HEK293 (cell line): Measurements from ENCODE around the gene RPL27.

Source experiments
- GLIS1 ChIP-seq: fragments of 450-650 bp; formaldehyde crosslinking; IDR thresholded peaks from 2 replicates; pipeline ENCODE4 v1.5.1; 2016; ENCODE audit warnings: missing biosample characterization, missing genetic modification characterization
- GLIS2 ChIP-seq: fragments of 450-650 bp; formaldehyde crosslinking; IDR thresholded peaks from 2 replicates; pipeline ENCODE4 v1.5.1; 2016; ENCODE audit warnings: missing biosample characterization, missing genetic modification characterization
- PBX3 ChIP-seq: sonication (generic); formaldehyde crosslinking; IDR thresholded peaks from 2 replicates; pipeline ENCODE4 v1.8.1; 2022; ENCODE audit warnings: mild to moderate bottlenecking, moderate library complexity, missing genetic modification reagents
- SALL2 ChIP-seq: fragments of 450-650 bp; formaldehyde crosslinking; IDR thresholded peaks from 2 replicates; pipeline ENCODE4 v1.5.0; 2017; ENCODE audit warnings: missing biosample characterization, mild to moderate bottlenecking, missing genetic modification characterization, borderline replicate concordance
- SP3 ChIP-seq: fragments of 450-650 bp; formaldehyde crosslinking; IDR thresholded peaks from 2 replicates; pipeline ENCODE4 v1.5.1; 2016; ENCODE audit warnings: missing biosample characterization, missing genetic modification characterization
- ZBTB10 ChIP-seq: fragments of 450-650 bp; formaldehyde crosslinking; IDR thresholded peaks from 2 replicates; pipeline ENCODE4 v1.5.1; 2016; ENCODE audit warnings: missing biosample characterization, missing genetic modification characterization
- ZBTB49 ChIP-seq: fragments of 450-650 bp; formaldehyde crosslinking; IDR thresholded peaks from 2 replicates; pipeline ENCODE4 v1.5.1; 2016; ENCODE audit warnings: missing biosample characterization, missing genetic modification characterization, low read depth
- ZBTB7A ChIP-seq: fragments of 450-650 bp; formaldehyde crosslinking; IDR thresholded peaks from 2 replicates; pipeline ENCODE4 v1.5.1; 2016; ENCODE audit warnings: low read depth, missing biosample characterization, missing genetic modification characterization
- ZNF121 ChIP-seq: fragments of 450-650 bp; formaldehyde crosslinking; IDR thresholded peaks from 2 replicates; pipeline ENCODE4 v1.5.1; 2016; ENCODE audit warnings: missing biosample characterization, missing genetic modification characterization
- ZNF148 ChIP-seq: fragments of 450-650 bp; formaldehyde crosslinking; IDR thresholded peaks from 2 replicates; pipeline ENCODE4 v1.5.0; 2017; ENCODE audit warnings: missing biosample characterization, missing genetic modification characterization, borderline replicate concordance
- ZNF155 ChIP-seq: fragments of 450-650 bp; formaldehyde crosslinking; IDR thresholded peaks from 2 replicates; pipeline ENCODE4 v1.5.1; 2016; ENCODE audit warnings: missing biosample characterization, missing genetic modification characterization
- ZNF19 ChIP-seq: fragments of 450-650 bp; formaldehyde crosslinking; IDR thresholded peaks from 2 replicates; pipeline ENCODE4; 2016; ENCODE audit warnings: missing biosample characterization, missing genetic modification characterization, low read depth
- ZNF292 ChIP-seq: fragments of 450-650 bp; formaldehyde crosslinking; IDR thresholded peaks from 2 replicates; pipeline ENCODE4 v1.5.1; 2016; ENCODE audit warnings: low read depth, missing biosample characterization, missing genetic modification characterization, borderline replicate concordance
- ZNF366 ChIP-seq: fragments of 450-650 bp; formaldehyde crosslinking; conservative IDR thresholded peaks from 2 replicates; pipeline ENCODE4 v1.5.1; 2016; ENCODE audit warnings: missing biosample characterization, missing genetic modification characterization
- ZNF391 ChIP-seq: fragments of 450-650 bp; formaldehyde crosslinking; IDR thresholded peaks from 2 replicates; pipeline ENCODE4 v1.5.1; 2016; ENCODE audit warnings: low read depth, missing biosample characterization, missing genetic modification characterization, borderline replicate concordance
- ZNF423 ChIP-seq: fragments of 450-650 bp; formaldehyde crosslinking; IDR thresholded peaks from 2 replicates; pipeline ENCODE4 v1.5.1; 2016; ENCODE audit warnings: missing biosample characterization, missing genetic modification characterization
- ZNF513 ChIP-seq: fragments of 450-650 bp; IDR thresholded peaks from 2 replicates; pipeline ENCODE4 v1.5.1; 2018; ENCODE audit warnings: missing biosample characterization, missing genetic modification characterization
- ZNF530 ChIP-seq: fragments of 450-650 bp; formaldehyde crosslinking; IDR thresholded peaks from 2 replicates; pipeline ENCODE4 v1.5.1; 2016; ENCODE audit warnings: low read depth, missing biosample characterization, missing genetic modification characterization
- ZNF580 ChIP-seq: fragments of 450-650 bp; formaldehyde crosslinking; IDR thresholded peaks from 2 replicates; pipeline ENCODE4 v1.5.1; 2016; ENCODE audit warnings: missing biosample characterization, missing genetic modification characterization
- ZNF600 ChIP-seq: fragments of 450-650 bp; formaldehyde crosslinking; IDR thresholded peaks from 2 replicates; pipeline ENCODE4 v1.5.1; 2016; ENCODE audit warnings: missing biosample characterization, missing genetic modification characterization
- ZNF623 ChIP-seq: fragments of 450-650 bp; formaldehyde crosslinking; IDR thresholded peaks from 2 replicates; pipeline ENCODE4 v1.5.1; 2016; ENCODE audit warnings: missing biosample characterization, missing genetic modification characterization
- ZNF704 ChIP-seq: fragments of 450-650 bp; formaldehyde crosslinking; IDR thresholded peaks from 2 replicates; pipeline ENCODE4 v1.5.1; 2016; ENCODE audit warnings: missing biosample characterization, missing genetic modification characterization
- ZNF707 ChIP-seq: fragments of 450-650 bp; formaldehyde crosslinking; IDR thresholded peaks from 2 replicates; pipeline ENCODE4 v1.5.1; 2016; ENCODE audit warnings: missing biosample characterization, missing genetic modification characterization
- ZSCAN16 ChIP-seq: fragments of 450-650 bp; formaldehyde crosslinking; IDR thresholded peaks from 2 replicates; pipeline ENCODE4 v1.5.1; 2016; ENCODE audit warnings: missing biosample characterization, missing genetic modification characterization
- TF ChIP-seq, protein P1 (sequence below): fragments of 450-650 bp; formaldehyde crosslinking; IDR thresholded peaks from 2 replicates; pipeline ENCODE4 v1.5.1; 2017; ENCODE audit warnings: missing biosample characterization, missing genetic modification characterization

Gene RPL27

GRCh38 chr17:43006639-43007551, 8.7 kb downstream of the RPL27 start, which contains the start of gene IFI35 (continued):
- TF ChIP-seq GLIS1 (tag by site-specific recombination): peak; percentile 89
- no peak for TF ChIP-seq ZNF391 (tag by site-specific recombination)
- TF ChIP-seq ZNF121 (tag by site-specific recombination): no peak
- no peak for TF ChIP-seq ZNF155 (tag by site-specific recombination)
- no peak for TF ChIP-seq ZNF19
- no peak for TF ChIP-seq ZBTB10
- peak; percentile 62 for TF ChIP-seq SP3
- TF ChIP-seq ZSCAN16 (tag by site-specific recombination): peak; percentile 79
- TF ChIP-seq ZBTB49: no peak
- no peak for TF ChIP-seq SALL2
- no peak for TF ChIP-seq ZNF148 (tag by site-specific recombination)
- peak; percentile 80 for TF ChIP-seq GLIS2
- TF ChIP-seq ZNF423 (tag by site-specific recombination): no peak
- no peak for TF ChIP-seq ZNF366
- TF ChIP-seq ZNF580: no peak
- no peak for TF ChIP-seq ZNF530
- TF ChIP-seq ZNF704: no peak
- TF ChIP-seq ZNF623 (tag by site-specific recombination): no peak
- no peak for TF ChIP-seq PBX3 (CRISPR knock-in tag)
- TF ChIP-seq, protein P1, sequence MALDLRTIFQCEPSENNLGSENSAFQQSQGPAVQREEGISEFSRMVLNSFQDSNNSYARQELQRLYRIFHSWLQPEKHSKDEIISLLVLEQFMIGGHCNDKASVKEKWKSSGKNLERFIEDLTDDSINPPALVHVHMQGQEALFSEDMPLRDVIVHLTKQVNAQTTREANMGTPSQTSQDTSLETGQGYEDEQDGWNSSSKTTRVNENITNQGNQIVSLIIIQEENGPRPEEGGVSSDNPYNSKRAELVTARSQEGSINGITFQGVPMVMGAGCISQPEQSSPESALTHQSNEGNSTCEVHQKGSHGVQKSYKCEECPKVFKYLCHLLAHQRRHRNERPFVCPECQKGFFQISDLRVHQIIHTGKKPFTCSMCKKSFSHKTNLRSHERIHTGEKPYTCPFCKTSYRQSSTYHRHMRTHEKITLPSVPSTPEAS (tag by site-specific recombination): no peak
- TF ChIP-seq ZBTB7A (tag by site-specific recombination): no peak
- no peak for TF ChIP-seq ZNF292 (tag by site-specific recombination)
- TF ChIP-seq ZNF513 (tag by site-specific recombination): no peak
- TF ChIP-seq ZNF707 (tag by site-specific recombination): no peak
- TF ChIP-seq ZNF600 (tag by site-specific recombination): peak; percentile 59; the same call in 1 of the 2 replicates
